Brain microvascular endothelial cell (primary cell): ENCODE results near the gene MTX1.

Experiments used
- DNase-seq: peaks from one replicate; pipeline ENCODE4 v3.0.0-alpha.2; 2020
- H3K27ac ChIP-seq: fragments of 250-450 bp; sonication (Bioruptor Pico); 2 replicates; pipeline ENCODE4 v1.5.1; 2020; ENCODE audit warnings: mild to moderate bottlenecking, moderate library complexity
- H3K27me3 ChIP-seq: fragments of 250-450 bp; sonication (Bioruptor Pico); replicated peaks from 2 replicates; pipeline ENCODE4 v1.5.1; 2020; ENCODE audit warnings: mild to moderate bottlenecking
- H3K36me3 ChIP-seq: fragments of 250-450 bp; sonication (Bioruptor Pico); replicated peaks from 2 replicates; pipeline ENCODE4 v1.5.1; 2020; ENCODE audit warnings: mild to moderate bottlenecking
- H3K4me3 ChIP-seq: 2 replicates; pipeline ENCODE4 v1.5.1; 2011; ENCODE audit warnings: low read depth, mild to moderate bottlenecking, control low read depth, low read length, moderate library complexity
- in situ Hi-C: cut with HindIII; loops from 2 replicates; pipeline ENCODE4 v1.10.0; 2017; ENCODE audit warnings: low sequenced_read_pairs, low pct_ligation_motif_present
- TF ChIP-seq, protein P1 (sequence below): IDR thresholded peaks from 2 replicates; pipeline ENCODE4 v1.5.1; 2011; ENCODE audit warnings: low read depth, mild to moderate bottlenecking, moderate library complexity, low read length, control low read depth, inconsistent platforms; ENCODE audit errors: missing control alignments

Gene MTX1

DNA sequence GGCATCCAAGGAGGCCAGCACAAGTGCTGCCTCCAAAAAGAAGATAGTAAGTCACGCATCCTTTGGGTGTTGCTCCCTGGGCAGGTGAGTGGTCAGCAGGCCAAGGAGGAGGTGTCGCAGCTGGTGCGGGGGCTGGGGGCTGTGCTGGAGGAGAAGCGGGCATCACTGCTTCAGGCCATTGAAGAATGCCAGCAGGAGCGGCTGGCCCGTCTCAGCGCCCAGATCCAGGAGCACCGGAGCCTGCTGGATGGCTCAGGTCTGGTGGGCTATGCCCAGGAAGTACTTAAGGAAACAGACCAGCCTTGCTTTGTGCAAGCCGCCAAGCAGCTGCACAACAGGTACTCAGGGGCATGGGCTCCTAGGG is 30.6 kb upstream of the MTX1 start:
- no peak overlapping the region for H3K4me3 ChIP-seq
- DNase-seq = no peak
- H3K27ac ChIP-seq = no peak overlapping the region
- H3K36me3 ChIP-seq = peaks cover 32% of the 10 kb centered on the region
- TF ChIP-seq, protein P1, sequence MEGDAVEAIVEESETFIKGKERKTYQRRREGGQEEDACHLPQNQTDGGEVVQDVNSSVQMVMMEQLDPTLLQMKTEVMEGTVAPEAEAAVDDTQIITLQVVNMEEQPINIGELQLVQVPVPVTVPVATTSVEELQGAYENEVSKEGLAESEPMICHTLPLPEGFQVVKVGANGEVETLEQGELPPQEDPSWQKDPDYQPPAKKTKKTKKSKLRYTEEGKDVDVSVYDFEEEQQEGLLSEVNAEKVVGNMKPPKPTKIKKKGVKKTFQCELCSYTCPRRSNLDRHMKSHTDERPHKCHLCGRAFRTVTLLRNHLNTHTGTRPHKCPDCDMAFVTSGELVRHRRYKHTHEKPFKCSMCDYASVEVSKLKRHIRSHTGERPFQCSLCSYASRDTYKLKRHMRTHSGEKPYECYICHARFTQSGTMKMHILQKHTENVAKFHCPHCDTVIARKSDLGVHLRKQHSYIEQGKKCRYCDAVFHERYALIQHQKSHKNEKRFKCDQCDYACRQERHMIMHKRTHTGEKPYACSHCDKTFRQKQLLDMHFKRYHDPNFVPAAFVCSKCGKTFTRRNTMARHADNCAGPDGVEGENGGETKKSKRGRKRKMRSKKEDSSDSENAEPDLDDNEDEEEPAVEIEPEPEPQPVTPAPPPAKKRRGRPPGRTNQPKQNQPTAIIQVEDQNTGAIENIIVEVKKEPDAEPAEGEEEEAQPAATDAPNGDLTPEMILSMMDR = no peak
- no peaks in the 10 kb centered on the region for H3K27me3 ChIP-seq
- in situ Hi-C loops = no loop called here

DNA sequence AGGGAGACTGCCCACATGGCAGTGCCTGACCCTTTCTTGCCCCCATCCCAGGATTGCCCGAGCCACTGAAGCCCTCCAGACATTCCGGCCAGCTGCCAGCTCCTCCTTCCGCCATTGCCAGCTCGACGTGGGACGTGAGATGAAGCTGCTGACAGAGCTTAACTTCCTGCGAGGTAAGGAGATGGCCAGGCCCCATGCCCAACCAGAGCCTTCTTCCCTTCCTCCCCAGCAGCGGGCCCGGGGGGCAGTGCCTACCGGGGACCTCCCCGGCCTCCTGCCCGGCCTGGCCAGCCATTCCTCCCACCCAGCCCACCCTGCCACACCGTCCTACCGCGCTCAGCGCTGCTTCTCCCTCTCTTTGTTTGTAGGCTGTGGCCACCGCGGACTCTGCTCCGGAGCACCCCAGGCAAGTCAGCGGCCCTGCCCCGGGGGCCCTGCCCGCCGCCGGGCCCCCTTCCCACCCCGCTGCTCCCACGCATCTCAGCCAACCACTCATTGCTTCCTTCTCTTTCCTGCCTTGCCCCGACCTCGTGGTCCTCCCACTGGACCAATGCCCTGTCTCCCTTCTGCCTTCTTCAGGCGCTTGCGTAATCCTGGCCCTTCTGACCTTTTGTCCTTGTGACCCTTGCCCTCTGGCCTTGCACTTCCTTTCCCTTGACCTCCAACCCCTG is 29.9 kb upstream of the MTX1 start:
- TF ChIP-seq, protein P1 = no peak

DNA sequence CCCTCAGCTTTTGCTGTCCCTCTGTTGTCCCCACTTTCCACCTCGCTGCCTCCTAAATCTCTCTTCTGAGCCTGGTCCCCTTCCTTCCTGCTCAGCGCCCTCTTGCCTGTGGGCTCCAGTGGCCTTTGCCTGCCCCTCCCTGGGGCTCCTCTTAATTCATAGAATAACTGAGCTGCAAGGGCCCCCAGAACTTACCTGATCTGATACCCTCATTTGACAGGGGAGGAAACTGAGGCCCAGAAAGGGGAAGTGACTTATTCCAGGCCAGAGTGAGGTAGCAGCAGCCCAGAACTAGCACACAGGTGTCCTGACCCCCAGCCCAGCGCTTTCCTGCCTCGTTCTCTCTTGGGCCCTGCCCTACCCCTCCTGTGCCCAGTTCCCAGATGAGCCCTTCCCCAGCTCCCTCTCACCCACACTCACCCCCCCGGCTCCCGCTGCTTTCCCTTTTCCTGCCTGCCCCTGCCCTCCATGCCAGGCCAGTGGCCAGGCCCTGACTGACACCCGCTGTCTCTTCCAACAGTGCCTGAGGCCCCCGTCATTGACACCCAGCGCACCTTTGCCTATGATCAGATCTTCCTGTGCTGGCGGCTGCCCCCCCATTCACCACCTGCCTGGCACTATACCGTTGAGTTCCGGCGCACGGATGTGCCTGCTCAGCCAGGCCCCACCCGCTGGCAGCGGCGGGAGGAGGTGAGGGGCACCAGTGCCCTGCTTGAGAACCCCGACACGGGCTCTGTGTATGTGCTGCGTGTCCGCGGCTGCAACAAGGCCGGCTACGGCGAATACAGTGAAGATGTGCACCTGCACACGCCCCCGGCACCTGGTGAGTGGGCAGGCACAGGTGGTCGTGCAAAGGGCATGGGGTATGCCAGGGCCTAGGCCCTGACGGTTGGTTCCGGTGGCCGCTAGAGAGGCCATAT is 29.1 kb upstream of the MTX1 start:
- Histone ChIP-seq H3K36me3 (peaks cover 32% of the 10 kb centered on the region), H3K27ac (no peak overlapping the region), H3K27me3 (no peaks in the 10 kb centered on the region), H3K4me3 (no peak overlapping the region)
- in situ Hi-C loops = no loop called here
- no peak for DNase-seq
- TF ChIP-seq, protein P1 = no peak

More for the DNA sequence above, 29.9 kb upstream of the MTX1 start:
- in situ Hi-C loops = no loop called here
- no peak overlapping the region for H3K4me3 ChIP-seq
- H3K27me3 ChIP-seq = no peaks in the 10 kb centered on the region
- H3K36me3 ChIP-seq = peaks cover 32% of the 10 kb centered on the region
- no peak for DNase-seq
- H3K27ac ChIP-seq = no peak overlapping the region

DNA sequence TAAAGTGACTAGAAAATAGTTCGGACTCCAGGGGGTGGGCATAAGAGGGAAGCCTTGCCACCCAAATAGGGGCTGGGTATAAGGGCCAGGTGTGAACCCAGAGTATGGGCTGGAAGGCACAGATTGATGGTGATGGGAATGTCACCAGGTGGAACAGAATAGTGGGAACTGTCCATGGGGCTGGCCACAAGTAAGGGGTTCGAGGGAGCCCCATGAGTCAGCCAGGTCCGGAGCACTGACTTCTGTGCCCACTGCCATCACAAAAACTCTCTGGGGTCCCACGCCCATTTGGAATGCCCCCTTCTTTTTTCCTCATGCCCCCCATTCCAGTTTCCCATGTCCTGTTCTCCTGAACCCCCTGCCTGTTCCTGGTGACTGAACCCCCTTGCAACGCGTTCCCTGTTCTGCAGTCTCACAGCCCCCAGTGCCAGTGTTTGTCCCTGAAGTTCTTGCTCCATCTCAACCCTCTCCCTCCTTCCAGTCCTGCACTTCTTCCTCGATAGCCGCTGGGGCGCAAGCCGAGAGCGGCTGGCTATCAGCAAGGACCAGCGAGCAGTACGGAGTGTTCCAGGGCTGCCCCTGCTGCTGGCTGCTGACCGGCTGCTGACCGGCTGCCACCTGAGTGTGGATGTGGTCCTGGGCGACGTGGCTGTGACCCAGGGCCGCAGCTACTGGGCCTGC is 27.0 kb upstream of the MTX1 start:
- Histone ChIP-seq H3K4me3 (no peak overlapping the region), H3K27me3 (no peaks in the 10 kb centered on the region), H3K27ac (no peak overlapping the region), H3K36me3 (peaks cover 32% of the 10 kb centered on the region)
- in situ Hi-C loops = no loop called here
- no peak for DNase-seq
- TF ChIP-seq, protein P1 = no peak

DNA sequence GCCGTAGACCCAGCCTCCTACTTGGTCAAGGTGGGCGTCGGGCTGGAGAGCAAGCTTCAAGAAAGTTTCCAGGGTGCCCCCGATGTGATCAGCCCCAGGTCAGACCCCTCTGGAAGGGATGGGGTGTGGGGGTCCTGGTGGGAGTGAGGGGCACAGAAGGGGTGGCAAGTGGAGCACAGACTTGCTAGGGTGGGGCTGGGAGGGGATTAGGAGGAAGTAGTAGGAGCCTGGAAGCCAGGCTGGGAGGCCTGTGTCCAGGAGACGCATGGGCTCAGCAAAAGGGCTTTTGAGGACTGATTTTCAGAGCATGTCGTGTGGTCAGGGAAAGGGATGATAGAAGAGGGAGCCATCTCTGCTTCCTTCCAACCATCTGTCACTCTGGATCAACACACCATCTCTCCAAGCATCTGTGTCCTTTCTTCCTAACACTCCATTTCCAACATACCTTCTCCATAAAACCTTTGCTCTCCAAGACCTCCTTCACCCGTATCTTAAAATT is 26.4 kb upstream of the MTX1 start:
- TF ChIP-seq, protein P1 = no peak
- DNase-seq = no peak
- in situ Hi-C loops = no loop called here
- Histone ChIP-seq H3K4me3 (no peak overlapping the region), H3K36me3 (peaks cover 28% of the 10 kb centered on the region), H3K27me3 (no peaks in the 10 kb centered on the region), H3K27ac (no peak overlapping the region)
